Neuronal stem cell (in vitro differentiated cells): ENCODE results near the gene KLF7.

ENCODE experiments used
- DNase-seq: peaks from one replicate; pipeline ENCODE4 v3.0.0-alpha.2; 2013; ENCODE audit warnings: low spot score
- H2AFZ ChIP-seq: one replicate; pipeline ENCODE4 v1.6.1; 2013; ENCODE audit warnings: mild to moderate bottlenecking, low read length, inconsistent platforms
- H2AK5ac ChIP-seq: 2 replicates; pipeline ENCODE4 v1.6.1; 2013; ENCODE audit warnings: low read depth, mild to moderate bottlenecking, inconsistent platforms, low read length, moderate library complexity, mixed read lengths
- H2BK120ac ChIP-seq: 2 replicates; pipeline ENCODE4 v1.6.1; 2013; ENCODE audit warnings: low read depth, mild to moderate bottlenecking, inconsistent platforms, low read length, moderate library complexity, mixed read lengths
- H2BK12ac ChIP-seq: one replicate; pipeline ENCODE4 v1.6.1; 2013; ENCODE audit warnings: low read length, inconsistent platforms
- H2BK15ac ChIP-seq: 2 replicates; pipeline ENCODE4 v1.6.1; 2013; ENCODE audit warnings: mild to moderate bottlenecking, low read length, inconsistent platforms, mixed read lengths
- H2BK5ac ChIP-seq: one replicate; pipeline ENCODE4 v1.6.1; 2013; ENCODE audit warnings: inconsistent platforms, mild to moderate bottlenecking, low read length, moderate library complexity
- H3K14ac ChIP-seq: one replicate; pipeline ENCODE4 v1.6.1; 2013; ENCODE audit warnings: low read length, inconsistent platforms
- H3K18ac ChIP-seq: 2 replicates; pipeline ENCODE4 v1.6.1; 2013; ENCODE audit warnings: low read length, inconsistent platforms
- H3K23ac ChIP-seq: 2 replicates; pipeline ENCODE4 v1.6.1; 2013; ENCODE audit warnings: low read depth, mild to moderate bottlenecking, mixed read lengths, low read length, inconsistent platforms; ENCODE audit not compliant: poor library complexity
- H3K27ac ChIP-seq: replicated peaks from 3 replicates; pipeline ENCODE4 v1.5.1; 2013; ENCODE audit warnings: low read length, inconsistent platforms
- H3K27me3 ChIP-seq, 3 experiments: 2 replicates each; pipeline ENCODE4 v1.6.1; 2013; ENCODE audit warnings: low read length in 3 of 3, mild to moderate bottlenecking in 2 of 3, inconsistent platforms in 1 of 3, low read depth in 1 of 3, mixed read lengths in 1 of 3, moderate library complexity in 1 of 3; ENCODE audit not compliant: control insufficient read depth in 3 of 3, insufficient read depth in 3 of 3
- H3K36me3 ChIP-seq, 2 donors: replicated peaks in 1 of 2; 2 replicates each; pipeline ENCODE4 v1.6.1; 2013; ENCODE audit warnings: low read length in 2 of 2; ENCODE audit not compliant: control insufficient read depth in 2 of 2, insufficient read depth in 2 of 2
- H3K4ac ChIP-seq: 2 replicates; pipeline ENCODE4 v1.6.1; 2013; ENCODE audit warnings: inconsistent platforms, mild to moderate bottlenecking, low read length, moderate library complexity
- H3K4me1 ChIP-seq, 2 donors: 1 replicate in 1 of 2; 2 replicates in 1 of 2; pipeline ENCODE4 v1.6.1; 2013; ENCODE audit warnings: low read length in 2 of 2, low read depth in 1 of 2; ENCODE audit not compliant: control insufficient read depth in 2 of 2, insufficient read depth in 1 of 2
- H3K4me2 ChIP-seq: one replicate; pipeline ENCODE4 v1.6.1; 2013; ENCODE audit warnings: mild to moderate bottlenecking, low read length, inconsistent platforms; ENCODE audit not compliant: insufficient read depth, poor library complexity, severe bottlenecking
- H3K4me3 ChIP-seq, 2 donors: 2 replicates each; pipeline ENCODE4 v1.5.1; 2013; ENCODE audit warnings: low read length in 2 of 2, mild to moderate bottlenecking in 2 of 2, inconsistent platforms in 1 of 2, moderate library complexity in 1 of 2
- H3K79me1 ChIP-seq: one replicate; pipeline ENCODE4 v1.6.1; 2013; ENCODE audit warnings: low read depth, mild to moderate bottlenecking, inconsistent platforms, low read length, moderate library complexity
- H3K9ac ChIP-seq: one replicate; pipeline ENCODE4 v1.6.1; 2013; ENCODE audit warnings: mild to moderate bottlenecking, low read depth, low read length, inconsistent platforms; ENCODE audit not compliant: poor library complexity
- H3K9me3 ChIP-seq, 2 donors: replicated peaks in 1 of 2; 2 replicates each; pipeline versions ENCODE3 to v1.6.1; 2013; ENCODE audit warnings: low read length in 2 of 2, mild to moderate bottlenecking in 2 of 2, inconsistent platforms in 1 of 2, low read depth in 1 of 2, mixed read lengths in 1 of 2, moderate library complexity in 1 of 2; ENCODE audit not compliant: control insufficient read depth in 2 of 2, insufficient read depth in 1 of 2
- H4K8ac ChIP-seq: one replicate; pipeline ENCODE4 v1.6.1; 2013; ENCODE audit warnings: low read depth, mild to moderate bottlenecking, inconsistent platforms, low read length, moderate library complexity
- H4K91ac ChIP-seq: one replicate; pipeline ENCODE4 v1.6.1; 2013; ENCODE audit warnings: low read length, low read depth, mild to moderate bottlenecking, inconsistent platforms; ENCODE audit not compliant: poor library complexity
- WGBS, 2 donors: extraction: QIAGEN DNeasy Blood & Tissue Kit; methylation state at CpG; one replicate each; pipeline ENCODE4 v1.1.7; 2013; ENCODE audit warnings: missing lambda C conversion rate in 2 of 2, mixed read lengths in 1 of 2; ENCODE audit not compliant: insufficient read length in 2 of 2, insufficient replicate concordance in 1 of 2; ENCODE audit errors: extremely low coverage in 2 of 2; 5-methylcytosine and 5-hydroxymethylcytosine counted together

KLF7 gene

GRCh38 chr2:207115715-207116364, 49.9 kb downstream of the KLF7 start:
- Histone ChIP-seq H3K9me3 (no peaks in the 10 kb centered on the region), H3K4ac (no peak overlapping the region), H2BK12ac (no peak overlapping the region), H3K23ac (no peak overlapping the region), H3K14ac (no peak overlapping the region), H3K18ac (no peak overlapping the region), H3K36me3 (peaks cover 0 to 41% of the 10 kb centered on the region in 2 donors), H2AK5ac (no peak overlapping the region), H3K27me3 (no peaks in the 10 kb centered on the region), H3K4me1 (peaks cover 3 to 26% of the 10 kb centered on the region in 2 donors), H4K91ac (no peak overlapping the region), H3K9ac (no peak overlapping the region), H3K79me1 (no peaks in the 10 kb centered on the region), H2BK120ac (no peak overlapping the region), H2AFZ (no peak overlapping the region), H2BK15ac (no peak overlapping the region), H3K4me2 (no peak overlapping the region), H2BK5ac (no peak overlapping the region), H3K27ac (no peak overlapping the region), H3K4me3 (no peak overlapping the region), H4K8ac (no peak overlapping the region)
- DNase-seq, result no peak
- WGBS, 2 donors, result no CpG with 5 or more reads among the region's 6 CpGs

GRCh38 chr2:207113414-207113813, 52.3 kb downstream of the KLF7 start:
- no peaks in the 10 kb centered on the region for H3K79me1 ChIP-seq
- no peak overlapping the region for H2BK120ac ChIP-seq
- no peak overlapping the region for H2AK5ac ChIP-seq
- H3K23ac ChIP-seq, result no peak overlapping the region
- H3K14ac ChIP-seq, result no peak overlapping the region
- DNase-seq, result no peak
- H3K4me3 ChIP-seq, result no peak overlapping the region
- no peak overlapping the region for H3K4me2 ChIP-seq
- H3K4me1 ChIP-seq, result peaks cover 3 to 26% of the 10 kb centered on the region in 2 donors
- no peak overlapping the region for H4K8ac ChIP-seq
- peaks cover 0 to 41% of the 10 kb centered on the region in 2 donors for H3K36me3 ChIP-seq
- H3K18ac ChIP-seq, result no peak overlapping the region
- H3K27ac ChIP-seq, result no peak overlapping the region
- H2BK12ac ChIP-seq, result no peak overlapping the region
- H2BK15ac ChIP-seq, result no peak overlapping the region
- no peak overlapping the region for H3K4ac ChIP-seq
- H4K91ac ChIP-seq, result no peak overlapping the region
- H2BK5ac ChIP-seq, result no peak overlapping the region
- no peak overlapping the region for H3K9ac ChIP-seq
- H2AFZ ChIP-seq, result no peak overlapping the region
- no peaks in the 10 kb centered on the region for H3K27me3 ChIP-seq
- no peaks in the 10 kb centered on the region for H3K9me3 ChIP-seq

DNA sequence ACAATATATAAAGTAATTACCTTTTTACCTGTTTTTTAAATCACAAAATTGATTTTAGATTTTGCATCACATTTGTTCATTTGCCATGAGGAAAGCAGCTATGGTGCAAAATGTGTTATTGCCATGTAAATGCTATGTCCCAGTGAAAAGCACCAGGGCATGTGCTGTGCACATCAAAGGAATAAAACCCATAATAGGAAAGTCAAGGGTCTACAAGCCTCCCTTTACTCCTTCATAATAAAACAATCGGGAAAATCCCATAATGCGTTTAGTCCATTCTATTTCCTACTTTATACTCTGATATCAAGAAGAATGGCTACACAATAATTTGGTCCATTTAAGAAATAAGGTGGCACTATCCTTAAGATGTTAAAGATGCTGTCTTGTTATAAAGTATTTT, 53.0 kb downstream of the KLF7 start:
- Histone ChIP-seq H3K18ac (no peak overlapping the region), H3K4me1 (peaks cover 3 to 26% of the 10 kb centered on the region in 2 donors), H2AFZ (no peak overlapping the region), H2BK120ac (no peak overlapping the region), H3K27me3 (no peaks in the 10 kb centered on the region), H2BK12ac (no peak overlapping the region), H3K36me3 (peaks cover 0 to 41% of the 10 kb centered on the region in 2 donors), H3K79me1 (no peaks in the 10 kb centered on the region), H3K14ac (no peak overlapping the region), H3K9me3 (no peaks in the 10 kb centered on the region), H3K4me3 (no peak overlapping the region), H2AK5ac (no peak overlapping the region), H3K9ac (no peak overlapping the region), H4K8ac (no peak overlapping the region), H3K27ac (no peak overlapping the region), H3K4ac (no peak overlapping the region), H4K91ac (no peak overlapping the region), H2BK15ac (no peak overlapping the region), H3K23ac (no peak overlapping the region), H2BK5ac (no peak overlapping the region), H3K4me2 (no peak overlapping the region)
- no peak for DNase-seq
- no CpG with 5 or more reads among the region's 2 CpGs for WGBS, 2 donors

DNA sequence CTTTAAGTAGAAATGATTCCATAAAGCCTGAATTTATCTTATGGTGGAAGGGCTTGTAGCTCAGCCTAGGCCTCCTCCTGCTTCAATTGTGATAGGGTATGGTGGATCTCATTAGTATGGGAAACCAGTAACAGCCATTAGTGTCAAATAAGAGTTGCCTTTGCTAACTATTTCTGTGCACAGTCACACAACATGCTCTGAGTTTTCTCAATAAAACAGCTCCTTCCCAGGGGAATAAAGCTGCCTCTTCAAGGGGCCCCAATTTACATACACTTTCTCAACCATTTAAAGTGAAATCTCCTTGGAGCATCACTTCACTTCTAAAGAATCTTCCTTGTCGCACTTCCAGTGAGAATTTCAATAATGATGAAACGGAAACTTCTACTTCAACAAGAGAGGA, 53.4 kb downstream of the KLF7 start:
- no peak overlapping the region for H3K14ac ChIP-seq
- H3K4me1 ChIP-seq, result peaks cover 6 to 28% of the 10 kb centered on the region in 2 donors
- no CpG with 5 or more reads among the region's 2 CpGs for WGBS, 2 donors

More for the DNA sequence above, 53.4 kb downstream of the KLF7 start:
- Histone ChIP-seq H3K79me1 (no peaks in the 10 kb centered on the region), H3K36me3 (peaks cover 0 to 41% of the 10 kb centered on the region in 2 donors), H4K8ac (no peak overlapping the region), H2BK15ac (no peak overlapping the region), H3K23ac (no peak overlapping the region), H4K91ac (no peak overlapping the region), H3K4ac (no peak overlapping the region), H2AK5ac (no peak overlapping the region), H3K9me3 (no peaks in the 10 kb centered on the region), H3K9ac (no peak overlapping the region), H2BK120ac (no peak overlapping the region), H2BK5ac (no peak overlapping the region), H2BK12ac (no peak overlapping the region), H3K27me3 (no peaks in the 10 kb centered on the region), H2AFZ (no peak overlapping the region), H3K27ac (no peak overlapping the region), H3K4me3 (no peak overlapping the region), H3K18ac (no peak overlapping the region), H3K4me2 (no peak overlapping the region)
- no peak for DNase-seq
